ENCODE measurements around the gene SLC22A17.

SLC22A17 gene

DNA sequence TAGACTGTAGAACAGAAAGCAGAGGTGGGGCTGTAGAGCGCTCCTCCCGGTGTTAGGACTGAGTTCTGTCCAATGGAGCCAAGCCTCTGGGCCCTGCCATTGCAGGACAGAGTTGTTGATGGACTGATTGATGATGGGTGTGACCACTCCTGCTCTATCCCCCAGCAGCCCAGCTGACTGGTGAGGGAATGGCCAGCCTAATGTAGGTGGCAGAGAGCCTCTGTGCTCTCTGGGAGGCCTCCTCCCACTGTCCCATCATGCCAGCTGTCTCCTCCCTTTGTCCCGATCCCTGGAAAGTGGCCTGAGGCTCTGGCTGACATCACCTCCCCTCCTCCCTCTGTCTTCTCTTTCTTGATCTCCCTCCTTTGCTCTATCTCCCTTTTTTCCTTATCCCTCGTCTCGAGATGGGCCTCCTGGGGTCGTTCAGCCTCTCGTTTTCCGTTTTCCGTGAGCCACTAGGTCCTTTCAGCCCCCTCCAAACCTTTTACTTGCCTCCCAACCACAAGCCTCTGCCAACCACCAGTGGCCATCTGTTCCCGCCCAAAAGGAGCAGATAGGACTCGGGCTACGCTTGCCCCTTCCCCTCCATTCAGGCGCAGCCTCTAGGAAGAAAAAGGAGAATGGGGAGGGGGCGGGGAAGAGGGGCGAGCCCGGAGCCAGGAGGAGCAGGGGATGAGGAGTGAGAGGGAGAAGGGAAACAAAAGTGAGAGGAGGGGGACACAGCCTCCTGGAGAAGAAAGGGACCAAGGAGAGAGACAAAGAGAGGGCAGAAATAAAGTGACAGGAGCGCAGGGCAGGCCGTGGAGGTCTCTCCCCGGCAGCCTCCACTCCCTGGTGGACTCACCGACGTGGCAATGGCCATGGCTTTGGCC lies 11.7 kb upstream of the SLC22A17 start:
- in situ Hi-C loops (cut with MboI; ENCODE audit: low sequenced_read_pairs) = no loop called here

DNA sequence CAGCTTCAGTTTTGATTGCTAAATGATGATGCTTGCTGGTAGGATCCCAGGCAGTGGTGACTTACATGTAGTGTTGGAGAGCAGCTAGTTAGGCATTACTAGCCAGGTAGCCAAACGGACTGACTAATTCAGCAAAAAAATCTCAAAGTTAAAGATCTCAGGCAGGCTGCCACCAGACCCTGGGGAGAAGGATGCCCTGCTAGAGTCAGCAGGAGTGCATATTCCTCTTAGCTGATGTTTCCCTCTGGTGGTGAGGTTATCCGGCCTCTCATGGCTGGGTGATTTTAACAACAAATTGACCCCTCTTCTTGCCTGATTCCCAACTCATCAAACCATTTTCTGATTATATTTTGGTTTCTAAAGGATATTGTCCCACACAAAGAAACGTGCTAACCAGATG lies 9.5 kb upstream of the SLC22A17 start:
- in situ Hi-C loops (cut with MboI; ENCODE audit: low sequenced_read_pairs) = no loop called here

DNA sequence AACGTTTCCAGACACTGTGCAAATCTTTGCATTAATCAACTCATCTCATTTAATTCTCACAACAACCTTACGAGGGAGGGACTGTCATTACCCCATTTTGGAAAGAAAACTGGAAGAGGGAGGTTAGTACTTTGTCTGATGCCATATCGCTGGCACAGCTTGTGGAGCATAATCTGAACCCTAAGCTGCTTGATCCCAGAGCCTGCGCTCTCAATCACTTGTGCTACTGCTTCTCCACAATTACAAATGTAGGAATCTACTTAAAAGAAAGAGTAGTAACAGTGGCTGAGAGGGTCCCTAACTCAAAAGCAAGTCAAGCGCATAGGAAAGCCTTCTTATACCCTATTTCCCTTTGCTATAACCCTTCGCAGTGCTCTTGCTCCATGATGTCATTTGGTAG lies 9.1 kb upstream of the SLC22A17 start:
- in situ Hi-C loops (cut with MboI; ENCODE audit: low sequenced_read_pairs) = no loop called here

DNA sequence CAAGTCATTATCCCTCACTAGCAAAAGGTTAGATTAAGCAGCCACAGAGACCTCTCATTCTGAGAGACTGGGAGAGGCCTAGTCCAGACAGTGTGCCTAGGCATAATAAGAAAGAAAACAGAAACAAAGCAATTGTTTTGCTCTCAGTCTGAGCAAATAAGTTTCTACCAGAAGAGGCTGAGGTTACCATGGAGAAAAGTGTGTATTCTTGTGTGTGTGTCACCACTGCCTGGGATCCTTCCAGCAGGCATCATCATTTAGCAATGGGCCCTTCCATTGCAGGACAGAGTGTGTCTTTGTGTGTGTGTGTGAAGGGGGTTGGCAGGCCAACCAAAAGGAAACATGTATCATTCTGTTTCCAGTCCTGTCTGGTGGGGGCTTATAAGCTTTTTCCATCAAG lies 8.6 kb upstream of the SLC22A17 start:
- in situ Hi-C loops (cut with MboI; ENCODE audit: low sequenced_read_pairs) = no loop called here

DNA sequence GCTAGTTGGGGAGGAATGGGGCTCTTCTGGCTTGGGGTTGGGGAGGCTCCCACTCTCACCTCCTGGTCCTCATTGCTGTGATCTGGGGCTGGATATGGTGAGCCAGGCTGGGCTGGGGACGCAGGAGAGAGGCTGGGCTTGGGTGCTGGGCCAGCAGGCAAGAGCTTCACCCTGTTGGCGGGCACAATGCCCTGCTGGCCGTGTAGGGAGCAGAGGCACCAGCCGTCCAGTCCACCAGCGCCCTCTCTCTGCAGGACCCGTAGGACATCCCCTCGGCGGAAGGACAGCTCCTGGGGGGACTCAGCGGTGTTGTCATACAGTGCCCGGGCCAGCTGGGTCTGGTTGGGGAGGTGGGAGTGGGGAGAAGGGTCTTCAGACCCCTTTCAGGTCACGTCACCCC lies 7.8 kb upstream of the SLC22A17 start:
- in situ Hi-C loops (cut with MboI; ENCODE audit: low sequenced_read_pairs) = no loop called here

DNA sequence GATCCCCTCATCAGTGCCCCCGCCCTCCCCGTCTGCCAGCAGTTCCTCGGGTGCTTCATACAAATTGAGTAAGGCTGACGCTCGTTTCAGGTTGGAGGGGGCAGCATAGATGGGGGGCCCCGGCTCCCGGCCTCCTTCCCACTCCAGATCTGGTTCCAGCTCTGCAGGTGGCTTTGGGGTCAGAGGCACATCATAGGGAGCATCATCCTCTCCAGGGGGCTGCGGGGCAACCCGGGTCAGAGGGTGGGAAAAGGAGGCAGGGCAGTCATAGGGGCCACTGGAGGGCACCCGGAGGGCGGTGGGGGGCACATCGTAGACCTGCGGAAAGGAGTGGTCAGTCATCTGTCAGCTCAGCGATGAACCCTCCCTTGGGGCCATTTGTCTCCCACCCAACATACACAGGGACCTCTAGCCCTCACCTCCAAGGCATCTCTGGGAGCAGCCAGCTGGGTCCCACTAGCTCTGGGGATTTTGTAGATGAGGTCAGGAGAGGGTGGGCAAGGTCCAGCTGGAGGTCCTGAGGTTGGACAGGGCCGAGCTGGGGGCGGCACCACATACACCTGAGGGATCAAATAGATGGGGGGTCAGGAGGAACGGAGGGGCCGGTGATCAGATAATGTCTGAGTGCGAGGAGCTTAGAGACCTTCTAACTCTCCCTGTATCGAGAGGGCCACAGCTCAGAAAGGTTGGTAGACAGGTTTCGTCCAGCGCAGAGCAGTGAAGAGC lies 7.2 kb upstream of the SLC22A17 start:
- in situ Hi-C loops (cut with MboI; ENCODE audit: low sequenced_read_pairs) = no loop called here

DNA sequence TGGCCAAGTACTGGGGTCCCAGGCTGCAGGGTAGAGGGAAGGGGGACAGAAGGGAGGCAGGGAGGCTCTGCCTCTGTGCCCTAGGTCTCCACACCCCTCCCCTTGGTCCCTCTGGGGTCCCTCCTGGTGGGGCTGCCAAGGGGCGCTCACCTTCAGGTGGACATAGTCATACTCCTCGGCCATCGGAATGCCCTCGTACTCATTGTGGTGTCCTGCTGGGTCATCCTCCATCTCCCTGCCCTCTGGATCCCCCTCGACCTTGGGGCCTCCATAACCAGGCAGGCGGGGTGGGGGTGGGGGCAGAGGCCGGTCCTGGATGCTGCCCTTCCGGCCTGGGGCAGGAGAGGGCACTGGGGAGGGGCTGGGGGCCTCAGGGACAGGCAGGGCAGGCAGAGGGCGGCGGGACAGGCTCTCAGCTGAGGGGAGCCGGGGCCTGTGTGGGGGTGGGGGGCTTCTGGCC lies 6.5 kb upstream of the SLC22A17 start:
- in situ Hi-C loops (cut with MboI; ENCODE audit: low sequenced_read_pairs) = no loop called here

DNA sequence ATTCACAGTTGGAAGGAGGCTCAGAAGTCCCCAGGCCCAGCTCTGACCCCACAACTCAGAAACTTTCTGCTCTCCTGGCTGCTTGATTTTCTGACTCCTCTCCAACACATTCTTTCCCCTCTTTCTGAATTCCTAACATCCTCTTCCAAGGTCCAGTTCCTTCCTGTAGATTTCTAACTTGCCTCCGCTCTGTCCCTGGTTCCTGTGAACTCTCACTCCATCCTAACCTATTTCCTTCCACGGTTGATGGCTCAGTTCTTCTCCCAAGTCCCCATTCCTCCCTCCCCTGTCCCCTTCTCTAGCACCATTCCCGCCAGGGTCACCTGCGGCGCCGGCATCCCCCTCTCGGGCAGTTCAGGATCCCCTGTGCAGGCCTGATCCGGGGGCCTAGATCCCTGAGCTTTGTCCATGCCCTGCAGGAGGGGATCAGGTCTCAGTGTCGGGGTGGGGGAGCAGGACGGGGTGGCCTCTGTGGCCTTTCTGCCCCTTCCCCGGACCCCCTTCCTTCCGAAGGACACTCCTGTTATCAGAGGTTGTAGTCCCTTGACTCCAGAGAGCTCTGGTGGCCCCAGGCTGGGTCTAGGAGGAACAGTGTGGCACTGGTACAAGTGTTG lies 6.0 kb upstream of the SLC22A17 start:
- in situ Hi-C loops (cut with MboI; ENCODE audit: low sequenced_read_pairs) = no loop called here

DNA sequence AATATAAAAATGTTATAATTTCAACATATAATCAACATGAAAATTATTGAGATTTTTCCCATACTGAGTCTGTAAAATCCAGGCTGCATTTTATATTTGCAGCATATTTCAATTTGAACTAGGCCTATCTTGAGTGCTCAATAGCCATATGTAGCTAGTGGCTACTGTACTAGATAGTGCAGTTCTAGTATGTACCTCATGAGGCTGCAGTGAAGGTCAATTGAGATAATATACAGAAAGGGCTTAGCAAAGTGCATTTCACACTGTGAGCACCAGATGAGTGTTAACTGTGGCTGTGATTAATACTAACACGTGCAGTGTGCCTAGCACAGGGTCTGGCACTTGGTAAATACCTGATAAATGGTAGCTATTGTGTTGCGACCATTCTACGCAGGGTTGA lies 5.4 kb upstream of the SLC22A17 start:
- in situ Hi-C loops (cut with MboI; ENCODE audit: low sequenced_read_pairs) = no loop called here

DNA sequence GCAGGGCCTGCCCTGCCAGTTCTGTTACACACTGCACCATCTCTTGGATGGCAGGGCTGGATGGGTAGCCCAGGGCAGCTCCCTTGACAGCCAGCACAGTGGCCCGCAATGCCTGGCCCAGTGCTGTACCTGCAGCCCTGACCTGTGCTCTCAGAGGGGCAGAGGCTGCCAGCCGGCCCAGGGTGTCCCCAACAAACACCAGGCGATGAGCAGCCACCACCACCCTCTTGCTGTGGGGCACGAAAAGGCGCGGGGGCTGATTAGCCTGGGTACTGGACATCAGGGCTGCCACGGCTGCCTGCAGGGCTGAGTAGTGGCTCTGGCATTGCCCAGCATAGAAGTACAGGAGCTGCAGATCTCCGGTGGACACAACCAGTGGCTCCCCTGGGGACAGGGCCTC lies 4.6 kb upstream of the SLC22A17 start:
- in situ Hi-C loops (cut with MboI; ENCODE audit: low sequenced_read_pairs) = no loop called here

DNA sequence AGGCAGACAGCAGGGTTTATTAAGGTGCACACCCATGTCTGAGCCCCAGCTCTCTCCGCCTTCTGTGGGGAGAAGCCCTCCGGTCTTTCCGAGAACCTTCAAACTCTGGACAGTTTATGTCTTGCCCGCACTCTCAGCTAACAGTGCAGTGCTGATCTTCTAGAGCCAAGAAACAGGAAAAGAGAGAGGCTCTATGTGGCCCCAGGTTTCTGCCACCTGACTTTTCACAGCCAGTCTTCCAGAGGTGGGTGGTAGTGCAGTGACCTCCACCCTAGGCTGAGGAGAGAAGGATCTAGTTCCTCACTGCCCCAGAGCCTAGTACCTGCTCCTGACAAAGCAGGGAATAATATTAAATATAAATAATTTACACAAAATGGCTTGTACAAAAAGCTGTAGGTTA lies 4.0 kb upstream of the SLC22A17 start:
- in situ Hi-C loops (cut with MboI; ENCODE audit: low sequenced_read_pairs) = no loop called here

DNA sequence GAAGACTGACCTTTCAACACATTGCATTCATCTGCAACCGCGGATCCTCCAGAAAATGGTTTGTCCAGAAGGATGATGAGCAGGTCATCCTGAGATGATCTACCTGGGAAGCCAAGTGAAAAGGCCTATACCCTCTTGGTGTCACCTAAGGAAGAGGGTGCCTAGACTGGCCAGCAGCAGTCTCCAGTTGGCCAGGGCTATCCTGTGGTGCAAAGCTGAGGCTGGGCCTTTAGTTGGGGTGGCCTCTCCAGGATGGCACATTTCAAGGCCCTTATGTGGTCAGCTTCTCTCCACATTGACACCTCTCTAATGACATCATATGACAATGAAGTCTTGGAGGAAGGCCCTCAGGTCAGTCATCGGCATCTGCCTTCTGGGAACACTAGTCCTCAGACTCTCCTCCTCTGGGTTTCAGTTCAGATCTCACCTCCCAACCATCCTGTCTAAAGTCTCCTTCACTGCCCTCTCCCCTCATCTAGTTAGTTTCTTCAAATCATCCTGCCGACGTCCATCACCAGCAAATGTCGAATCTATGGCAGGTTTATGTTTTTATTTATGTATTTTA lies 3.3 kb upstream of the SLC22A17 start:
- in situ Hi-C loops (cut with MboI; ENCODE audit: low sequenced_read_pairs) = no loop called here

DNA sequence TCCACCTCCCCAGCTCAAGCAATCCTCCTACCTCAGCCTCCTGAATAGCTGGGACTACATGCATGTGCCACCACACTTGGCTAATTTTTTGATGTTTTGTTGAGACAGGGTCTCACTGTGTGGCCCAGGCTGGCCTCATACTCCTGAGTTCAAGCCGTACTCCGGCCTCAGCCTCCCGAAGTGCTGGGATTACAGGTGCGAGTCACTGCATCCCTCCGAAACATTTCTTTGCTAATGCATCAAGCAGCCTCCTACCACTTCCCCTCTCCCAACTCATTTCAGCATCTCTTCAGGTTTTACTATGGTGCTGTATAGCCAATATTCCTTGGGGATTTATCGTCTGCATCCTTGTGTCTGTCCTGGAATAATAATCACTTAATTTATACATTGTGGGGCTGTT lies 2.3 kb upstream of the SLC22A17 start:
- in situ Hi-C loops (cut with MboI; ENCODE audit: low sequenced_read_pairs) = no loop called here

DNA sequence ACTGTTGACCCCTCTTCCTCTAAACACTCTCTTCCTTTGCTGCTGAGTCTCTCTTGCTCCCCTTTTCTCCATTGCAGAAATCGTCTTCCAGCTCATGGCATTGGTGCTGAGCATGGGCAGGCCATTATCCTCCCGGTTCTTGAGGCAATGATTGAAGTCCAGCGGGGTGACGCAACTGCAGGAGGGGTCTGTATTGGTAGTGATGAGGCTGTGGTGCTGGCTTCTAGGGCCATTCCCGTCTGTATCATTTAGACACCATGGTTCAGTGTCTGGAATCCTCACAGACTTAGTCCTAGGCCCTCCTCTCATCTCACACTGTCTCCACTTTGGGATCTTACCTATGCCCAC lies 720 bp upstream of the SLC22A17 start:
- in situ Hi-C loops (cut with MboI; ENCODE audit: low sequenced_read_pairs) = no loop called here

DNA sequence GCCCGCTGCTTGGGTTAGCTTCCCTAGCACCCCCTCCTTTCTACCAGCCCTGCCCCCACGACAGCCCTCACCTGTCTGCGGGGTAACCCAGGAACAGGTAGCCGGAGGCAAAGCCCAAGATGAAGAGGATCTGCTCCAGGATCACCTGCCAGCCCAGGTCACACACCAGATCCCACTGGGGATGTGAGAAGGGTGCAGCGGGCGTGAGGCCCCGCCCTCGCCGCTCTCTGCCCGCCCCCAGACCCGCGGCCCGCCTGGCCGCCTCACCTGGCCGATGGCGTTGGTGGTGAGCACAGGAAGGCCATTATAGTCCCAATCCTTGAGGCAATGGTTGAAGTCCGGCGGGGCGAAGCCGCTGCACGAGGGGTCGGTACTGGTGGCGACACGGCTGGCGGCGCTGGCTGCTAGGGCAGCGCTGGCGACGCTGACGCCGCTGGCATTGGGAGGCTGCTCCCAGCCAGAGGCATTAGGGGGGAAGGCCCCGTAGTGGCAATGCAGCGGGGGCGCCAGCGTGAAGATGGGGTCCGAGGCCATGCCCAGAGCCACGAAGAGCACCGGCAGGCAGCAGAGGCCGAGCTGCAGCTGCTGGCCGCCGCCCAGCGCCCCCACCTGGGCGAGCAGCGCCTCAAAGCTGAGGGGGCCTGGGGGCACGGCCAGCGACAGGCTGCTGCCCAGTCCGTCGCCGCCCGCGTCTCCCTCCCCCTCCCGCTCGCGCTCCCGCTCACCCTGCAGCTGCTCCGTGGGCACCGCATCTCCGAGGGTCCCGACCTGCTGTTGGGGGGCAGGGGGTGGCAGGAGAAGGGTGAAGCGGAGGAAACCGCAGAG lies 794 bp downstream of the SLC22A17 start:
- in situ Hi-C loops (cut with MboI; ENCODE audit: low sequenced_read_pairs) = no loop called here

DNA sequence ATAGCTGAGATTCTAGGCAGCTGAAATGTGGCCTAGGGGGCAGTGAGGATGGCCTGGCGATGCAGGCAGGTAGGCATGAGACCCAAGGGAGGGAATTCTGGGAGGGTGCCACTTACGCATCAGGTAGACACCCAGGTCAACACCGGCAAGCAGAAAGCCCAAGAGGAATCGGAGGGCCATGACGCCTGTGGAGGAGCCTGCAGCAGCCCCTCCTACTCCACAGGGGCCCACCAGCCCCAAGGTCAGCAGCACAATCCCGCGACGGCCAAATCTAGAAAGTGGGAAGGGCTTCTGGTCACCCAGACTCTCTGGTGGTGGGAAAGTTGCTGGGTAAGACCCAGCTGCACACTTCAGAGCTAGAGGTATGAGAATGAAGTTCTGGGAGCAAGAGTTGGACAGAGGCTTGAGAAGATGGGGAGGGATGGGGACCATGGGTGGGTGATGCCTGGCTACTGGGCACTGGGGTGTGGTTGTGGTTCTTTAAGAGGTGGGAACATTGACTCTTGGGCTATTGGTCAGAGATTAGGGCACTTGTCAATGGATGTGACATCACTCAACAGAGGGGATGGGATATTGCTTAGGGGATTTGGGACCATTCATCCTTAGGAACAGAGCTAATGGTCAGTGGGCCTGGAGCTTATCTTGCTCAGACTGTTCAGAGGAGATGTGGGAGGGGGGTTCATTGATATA lies 3.4 kb downstream of the SLC22A17 start:
- in situ Hi-C loops (cut with MboI; ENCODE audit: low sequenced_read_pairs) = no loop called here

DNA sequence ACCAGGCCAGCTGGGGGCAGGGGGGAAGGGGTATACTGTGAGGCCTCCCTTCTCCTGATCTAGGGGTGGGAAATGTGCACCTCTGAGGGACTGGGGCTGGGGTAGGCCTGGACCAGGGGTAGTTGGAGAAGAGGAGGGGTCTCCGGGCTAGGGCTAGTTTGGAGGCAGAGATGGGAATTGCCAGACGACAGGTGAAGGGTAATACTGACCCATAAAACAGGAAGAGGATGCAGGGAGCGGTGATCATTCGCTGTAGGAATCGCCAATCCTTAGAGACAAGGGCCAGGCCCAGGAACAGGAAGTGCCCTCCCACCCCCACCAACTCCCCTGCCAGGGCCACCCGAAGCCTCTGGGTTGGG lies 4.4 kb downstream of the SLC22A17 start:
- in situ Hi-C loops (cut with MboI; ENCODE audit: low sequenced_read_pairs) = no loop called here

DNA sequence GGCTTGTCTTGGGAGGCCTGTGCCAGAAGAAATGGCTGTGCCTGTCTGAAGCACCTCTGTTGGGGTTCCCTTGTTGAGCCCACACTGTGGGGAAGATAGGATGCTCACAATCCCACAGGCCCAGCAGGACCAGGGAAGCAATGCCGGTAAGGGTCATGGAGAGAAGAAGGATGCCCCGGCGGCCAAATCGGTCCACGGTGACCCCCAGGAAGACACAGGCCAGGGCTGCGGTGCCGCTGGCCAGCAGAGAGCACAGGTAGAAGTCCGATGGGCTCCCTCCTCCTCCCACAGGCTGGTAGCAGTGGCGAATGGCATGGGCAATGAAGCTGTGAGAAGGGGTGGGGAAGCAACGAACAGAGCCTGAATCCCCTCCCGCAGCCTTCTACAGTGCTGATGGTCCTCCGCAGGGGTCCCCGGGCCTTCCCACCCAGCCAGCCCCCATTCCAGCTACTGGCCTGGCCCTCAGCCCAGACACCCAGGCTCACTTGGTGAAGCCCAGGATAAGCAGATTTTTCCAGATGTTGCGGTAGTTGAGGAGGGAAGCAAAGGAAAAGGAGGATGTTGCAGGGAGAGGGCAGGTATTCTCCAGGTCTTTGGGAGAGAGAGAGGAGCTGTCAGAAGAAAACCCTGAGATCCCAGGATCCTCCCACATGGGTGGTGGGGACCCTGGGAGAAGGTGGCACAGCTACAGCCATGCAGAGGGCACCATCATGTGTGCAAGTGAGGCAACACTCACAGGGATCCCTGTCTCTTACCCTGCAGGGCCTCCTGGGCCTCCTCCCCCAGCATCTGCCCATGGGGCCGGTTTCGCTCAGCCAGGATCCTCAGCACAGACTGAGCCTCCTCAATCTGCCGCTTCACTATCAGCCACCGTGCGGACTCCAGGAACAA lies 5.0 kb downstream of the SLC22A17 start:
- in situ Hi-C loops (cut with MboI; ENCODE audit: low sequenced_read_pairs) = no loop called here

DNA sequence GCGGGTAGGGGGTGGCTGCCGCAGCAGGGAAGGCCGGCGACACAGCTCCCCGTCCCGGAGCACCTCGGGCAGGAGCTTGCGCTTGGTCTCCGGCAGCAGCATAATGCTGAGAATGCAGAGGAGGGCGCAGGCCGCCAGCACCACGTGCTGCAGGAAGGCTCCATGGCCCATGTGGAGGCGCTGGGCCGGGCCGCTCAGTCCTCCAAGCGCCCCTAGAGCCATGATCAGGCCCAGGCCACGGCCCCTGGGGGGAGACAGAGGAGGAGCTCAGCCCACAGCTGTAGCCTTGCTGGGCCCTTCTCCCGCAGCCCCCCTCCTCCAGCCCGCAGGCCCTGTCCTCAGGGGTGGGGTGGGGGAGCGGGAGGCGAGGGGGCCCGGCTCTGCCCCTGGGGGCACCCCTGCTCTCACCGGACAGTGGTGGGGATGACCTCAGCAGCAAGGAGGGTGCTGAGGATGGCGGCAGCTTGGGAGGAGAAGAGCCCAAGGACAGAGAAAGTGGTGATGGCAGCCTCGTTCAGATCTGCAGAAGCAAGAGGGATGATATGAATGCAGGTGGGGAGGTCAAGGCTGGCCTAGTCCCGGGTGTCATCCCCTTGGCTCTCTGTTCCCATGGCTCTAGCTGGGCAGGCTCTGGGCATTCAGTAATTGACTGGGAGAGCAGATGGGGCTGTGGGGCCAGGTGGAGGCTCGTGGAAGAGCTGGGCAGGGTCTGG lies 5.8 kb downstream of the SLC22A17 start:
- in situ Hi-C loops (cut with MboI; ENCODE audit: low sequenced_read_pairs) = no loop called here

Measured in HL-60/S4 treated with retinoic acid at 250 ng/mL for 4 days and 3 days (cell line).